Fibroblast of villous mesenchyme (primary cell): ENCODE results near the gene HOOK2. TPM values are rescaled to one million over a fixed set of nuclear protein-coding genes. Genes with fewer than 3 reads are reported as not detected.

Experiments used
- DNase-seq: peaks from one replicate; pipeline ENCODE4 v3.0.0-alpha.2; 2010; ENCODE audit warnings: low read depth
- H3K4me3 ChIP-seq: 2 replicates; pipeline ENCODE4 v1.5.1; 2011; ENCODE audit warnings: low read depth, mild to moderate bottlenecking, low read length
- CTCF ChIP-seq: IDR thresholded peaks from 2 replicates; pipeline ENCODE4 v1.5.1; 2012; ENCODE audit warnings: low read depth, mild to moderate bottlenecking, low read length; ENCODE audit not compliant: insufficient read depth
- total RNA-seq: library from RNA; depleted of rRNA; stranded (reverse); fragments of >200 nt; gene quantifications from 2 replicates; pipeline ENCODE4 v1.2.3, GENCODE V29; 2012

The HOOK2 gene
- total RNA-seq, 1 donor = 15.1 TPM

DNA sequence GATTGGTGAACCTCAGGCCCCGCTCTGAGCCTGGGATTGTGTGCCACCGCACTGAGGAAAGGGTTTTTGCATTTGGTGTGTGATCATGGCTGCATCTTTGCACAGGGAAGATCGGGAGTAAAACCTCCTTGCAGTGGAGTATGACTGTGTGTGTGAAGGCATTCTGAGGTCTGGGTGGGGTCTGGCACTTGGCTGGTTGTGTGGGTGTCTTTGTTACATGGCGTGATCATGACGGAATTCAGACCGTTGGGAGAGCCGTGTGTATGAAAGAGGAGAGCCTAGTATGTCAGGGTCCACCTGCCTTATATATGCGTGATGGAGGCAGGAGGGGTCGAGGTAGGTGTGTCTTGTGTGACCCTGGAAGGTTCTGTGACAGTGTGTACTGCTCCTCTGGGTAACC lies 24.5 kb downstream of the HOOK2 start:
- no peak overlapping the region for H3K4me3 ChIP-seq
- no peak for TF ChIP-seq CTCF
- no peak for DNase-seq

DNA sequence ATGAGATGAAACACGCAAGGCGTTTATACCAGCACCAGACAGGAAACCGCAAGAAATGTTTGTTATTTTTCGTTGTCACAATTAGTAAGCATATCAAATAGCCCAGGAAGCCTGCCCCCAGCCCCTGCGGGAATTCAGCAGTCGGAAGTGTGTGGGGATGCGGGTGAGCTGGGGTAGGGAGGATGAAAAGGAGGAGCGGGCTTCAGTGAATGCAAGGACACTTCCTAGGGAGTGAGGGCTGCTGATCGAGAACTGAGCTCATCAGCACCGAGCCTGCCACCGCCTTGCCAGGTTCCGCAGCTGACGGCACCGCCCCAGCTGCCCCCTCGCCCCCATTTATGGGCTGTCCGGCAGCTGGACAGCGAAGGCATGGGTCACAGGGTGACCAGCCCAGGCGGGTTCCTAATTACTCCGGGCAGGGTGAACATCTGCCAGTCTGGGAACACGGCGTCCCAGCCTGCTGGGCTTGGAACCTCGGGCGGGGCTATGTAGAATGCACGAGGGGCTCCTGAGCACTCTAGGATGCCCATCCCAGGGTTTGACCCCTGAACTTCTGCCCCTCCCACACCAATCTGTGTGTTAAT lies 25.3 kb downstream of the HOOK2 start:
- peak; percentile 64 for DNase-seq
- H3K4me3 ChIP-seq = peak overlapping the region; percentile 36
- TF ChIP-seq CTCF = no peak

- no peak for DNase-seq
- no peak overlapping the region for H3K4me3 ChIP-seq
- no peak for TF ChIP-seq CTCF
Observed at GRCh38 chr19:12748489-12748888, 26.9 kb downstream of the HOOK2 start.

GRCh38 chr19:12745166-12745897 lies 30.0 kb downstream of the HOOK2 start:
- no peak for TF ChIP-seq CTCF
- H3K4me3 ChIP-seq = no peak overlapping the region
- peak; percentile 33 for DNase-seq

GRCh38 chr19:12737835-12738351 lies 37.5 kb downstream of the HOOK2 start:
- TF ChIP-seq CTCF = no peak
- no peak for DNase-seq
- H3K4me3 ChIP-seq = peak overlapping the region; percentile 99

DNA sequence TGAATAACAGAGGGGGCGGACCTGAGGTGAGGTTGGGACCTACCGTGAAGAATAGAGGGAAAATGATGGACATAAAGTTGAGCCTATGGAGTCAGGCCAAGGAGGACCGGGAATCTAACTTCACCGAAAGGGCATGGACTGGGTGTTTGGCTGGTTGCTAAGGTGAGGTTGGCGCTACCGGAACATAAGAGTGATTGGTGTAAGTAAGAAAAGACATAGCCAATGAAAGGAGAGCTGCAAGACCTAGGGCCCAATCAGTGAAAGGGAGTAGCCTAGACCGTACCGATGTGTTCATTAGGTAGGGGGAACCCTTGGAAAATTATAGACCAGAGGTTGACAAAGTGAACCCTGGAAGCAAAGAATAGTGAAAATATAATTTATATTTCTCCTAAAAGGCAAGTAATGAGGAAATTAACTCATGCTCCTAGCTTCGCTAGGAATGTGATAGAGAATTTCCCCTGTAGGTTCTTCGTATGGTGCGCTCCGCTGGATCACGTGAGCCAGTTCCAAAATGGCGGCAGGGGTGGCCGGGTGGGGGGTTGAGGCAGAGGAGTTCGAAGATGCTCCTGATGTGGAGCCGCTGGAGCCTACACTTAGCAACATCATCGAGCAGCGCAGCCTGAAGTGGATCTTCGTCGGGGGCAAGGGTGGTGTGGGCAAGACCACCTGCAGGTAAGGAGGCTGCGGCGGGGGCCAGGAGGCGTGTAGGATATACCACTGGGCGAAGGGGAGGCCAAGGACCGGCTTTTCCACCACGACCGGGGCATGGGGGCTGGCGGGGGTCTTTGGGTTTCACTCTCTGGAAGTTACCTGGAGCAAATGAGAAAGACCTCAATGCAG lies 38.1 kb downstream of the HOOK2 start, which contains the start of gene GET3:
TSS of gene GET3 (plus strand) at position 503 of the 840 bp plus-strand sequence. CDS start at position 512, 9 bp downstream.
- H3K4me3 ChIP-seq = peak within 1 kb of the TSS; percentile 99
- peak; percentile 100 for DNase-seq
- TF ChIP-seq CTCF = no peak
